ENCODE measurements around the gene MYH11.
A peak's percentile ranks its signal among the peaks of the same experiment; 100 is the strongest.
"Not testable (repeated sequence)": the region's sequence is repeated elsewhere in the genome, so short reads cannot be mapped to it uniquely, and the experiment has no call there.

Gene MYH11

DNA sequence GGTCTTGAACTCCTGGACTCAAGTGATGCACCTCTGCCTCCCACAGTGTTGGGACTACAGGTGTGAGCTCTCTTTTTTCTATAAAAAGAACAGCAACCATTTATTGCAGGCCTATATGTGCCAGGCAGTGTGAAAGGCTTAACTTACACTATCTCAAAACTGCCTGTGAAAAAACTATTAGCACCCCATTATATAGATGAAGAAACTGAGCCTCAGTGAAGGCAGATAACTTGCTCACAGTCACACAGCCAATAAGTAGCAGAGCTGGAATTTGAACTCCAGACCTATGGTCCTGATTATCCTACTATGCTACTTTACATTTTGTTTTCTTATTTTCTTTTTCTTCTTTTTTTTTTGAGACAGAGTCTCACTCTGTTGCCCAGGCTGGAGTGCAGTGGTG lies 191.7 kb downstream of the MYH11 start:
- no peak for ATAC-seq (ENCODE audit: low read depth)
- DNase-seq (ENCODE audit: low spot score in 2 of 2), result no peak
- Mint-ChIP-seq H3K4me3 (no peak overlapping the region), H3K27me3 (no peaks in the 10 kb centered on the region), H3K4me1 (peaks cover 14% of the 10 kb centered on the region), H3K36me3 (peaks cover 21% of the 10 kb centered on the region), H3K9me3 (no peaks in the 10 kb centered on the region), H3K27ac (no peak overlapping the region)

DNA sequence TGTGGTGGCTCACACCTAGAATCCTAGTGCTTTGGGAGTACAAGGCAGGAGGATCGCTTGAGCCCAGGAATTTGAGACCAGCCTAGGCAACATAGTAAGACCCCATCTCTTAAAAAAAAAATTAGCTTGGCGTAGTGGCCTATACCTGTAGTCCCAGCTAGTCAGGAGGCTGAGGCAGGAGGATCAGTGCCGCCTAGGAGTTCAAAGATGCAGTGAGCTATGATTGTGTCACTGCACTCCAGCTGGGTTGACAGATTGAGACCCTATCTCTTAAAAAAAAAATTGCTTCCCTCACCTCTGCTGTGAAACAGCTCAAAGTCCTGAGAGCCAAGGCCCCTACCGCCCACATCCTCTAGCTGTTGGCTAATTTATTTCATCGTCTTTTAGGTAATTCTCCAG lies 196.6 kb downstream of the MYH11 start:
- Mint-ChIP-seq H3K27ac (peak overlapping the region; percentile 98), H3K9me3 (no peaks in the 10 kb centered on the region), H3K36me3 (peaks cover 18% of the 10 kb centered on the region), H3K4me1 (peaks cover 32% of the 10 kb centered on the region), H3K4me3 (peak overlapping the region; percentile 37), H3K27me3 (no peaks in the 10 kb centered on the region)
- ATAC-seq (ENCODE audit: low read depth) (no peak), DNase-seq (ENCODE audit: low spot score in 2 of 2) (no peak)

DNA sequence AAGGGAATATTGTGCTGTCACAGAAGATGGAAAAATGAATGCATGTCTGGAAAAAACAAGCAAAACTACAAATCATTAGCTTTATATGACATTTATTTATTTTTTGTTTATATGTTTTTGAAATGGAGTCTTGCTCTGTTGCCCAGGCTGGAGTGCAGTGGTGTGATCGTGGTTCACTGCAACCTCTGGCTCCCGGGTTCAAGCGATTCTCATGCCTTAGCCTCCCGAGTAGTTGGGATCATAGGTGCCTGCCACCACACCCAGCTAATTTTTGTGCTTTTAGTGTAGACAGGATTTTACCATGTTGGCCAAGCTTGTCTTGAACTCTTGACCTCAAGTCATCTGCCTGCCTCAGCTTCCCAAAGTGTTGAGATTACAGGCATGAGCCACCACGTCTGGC lies 198.3 kb downstream of the MYH11 start:
- Mint-ChIP-seq H3K4me3 (peak overlapping the region; percentile 82), H3K27ac (peak overlapping the region; percentile 98), H3K9me3 (no peaks in the 10 kb centered on the region), H3K4me1 (peaks cover 32% of the 10 kb centered on the region), H3K27me3 (no peaks in the 10 kb centered on the region), H3K36me3 (peaks cover 18% of the 10 kb centered on the region)
- no peak for ATAC-seq (ENCODE audit: low read depth)
- no peak for DNase-seq (ENCODE audit: low spot score in 2 of 2)

DNA sequence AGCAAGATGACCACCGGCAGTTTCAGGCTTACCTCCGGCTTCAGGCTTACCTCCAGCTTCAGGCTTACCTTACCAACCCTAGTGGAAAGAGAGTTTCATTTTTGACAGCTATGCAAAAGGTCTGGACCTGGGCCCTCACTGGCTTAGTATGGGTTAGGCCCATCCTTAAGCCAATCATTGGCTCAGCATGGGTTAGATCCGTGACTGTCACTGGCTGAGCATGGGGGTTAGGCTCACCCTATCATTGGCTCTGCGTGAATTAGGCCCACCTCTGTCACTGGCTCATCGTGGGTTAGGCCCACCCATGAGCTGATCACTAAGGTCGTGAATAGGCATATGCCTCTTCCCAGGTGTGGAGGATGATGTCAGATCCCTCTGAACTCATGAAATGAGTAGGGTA lies 198.7 kb downstream of the MYH11 start:
- H3K27me3 Mint-ChIP-seq, result no peaks in the 10 kb centered on the region
- peaks cover 15% of the 10 kb centered on the region for H3K36me3 Mint-ChIP-seq
- H3K4me1 Mint-ChIP-seq, result peaks cover 35% of the 10 kb centered on the region
- peak; percentile 37 for ATAC-seq (ENCODE audit: low read depth)
- peak overlapping the region; percentile 47 for H3K4me3 Mint-ChIP-seq
- H3K27ac Mint-ChIP-seq, result peak overlapping the region; percentile 98
- no peak for DNase-seq (ENCODE audit: low spot score in 2 of 2)
- no peaks in the 10 kb centered on the region for H3K9me3 Mint-ChIP-seq

GRCh38 chr16:15655561-15655960 lies 201.3 kb downstream of the MYH11 start:
- H3K9me3 Mint-ChIP-seq; H3K27me3 Mint-ChIP-seq; H3K36me3 Mint-ChIP-seq; ATAC-seq (ENCODE audit: low read depth); DNase-seq (ENCODE audit: low spot score in 2 of 2); H3K4me3 Mint-ChIP-seq; H3K27ac Mint-ChIP-seq: not testable (repeated sequence)
- H3K4me1 Mint-ChIP-seq, result peaks cover 32% of the 10 kb centered on the region

- H3K27me3 Mint-ChIP-seq, result no peaks in the 10 kb centered on the region
- H3K27ac Mint-ChIP-seq, result no peak overlapping the region
- H3K36me3 Mint-ChIP-seq, result peaks cover 8% of the 10 kb centered on the region
- no peaks in the 10 kb centered on the region for H3K9me3 Mint-ChIP-seq
- H3K4me3 Mint-ChIP-seq, result no peak overlapping the region
- no peak for DNase-seq (ENCODE audit: low spot score in 2 of 2)
- H3K4me1 Mint-ChIP-seq, result peaks cover 30% of the 10 kb centered on the region
- ATAC-seq (ENCODE audit: low read depth), result no peak
Measured at GRCh38 chr16:15654591-15654990, 202.2 kb downstream of the MYH11 start.

DNA sequence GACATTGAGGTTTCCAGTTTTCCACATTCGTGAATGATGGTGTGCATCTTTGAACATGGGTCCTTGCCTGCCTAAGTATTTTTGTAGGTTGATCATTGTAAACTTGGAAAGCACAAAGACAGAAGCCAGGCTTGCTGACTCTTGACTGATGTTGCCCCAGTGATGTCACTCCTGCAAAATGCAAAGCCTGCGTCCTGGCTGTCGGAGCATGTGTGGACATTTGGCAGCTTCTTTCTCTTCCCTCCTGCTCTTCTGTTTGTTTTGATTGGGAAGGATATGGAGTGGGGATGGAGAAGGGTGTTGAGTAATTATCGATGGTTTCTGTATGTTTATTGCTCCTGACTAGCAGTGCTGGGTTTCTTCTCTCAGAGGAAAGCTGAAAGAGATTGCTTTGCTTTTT lies 203.6 kb downstream of the MYH11 start:
- no peaks in the 10 kb centered on the region for H3K27me3 Mint-ChIP-seq
- no peak for ATAC-seq (ENCODE audit: low read depth)
- peaks cover 8% of the 10 kb centered on the region for H3K36me3 Mint-ChIP-seq
- peak overlapping the region; percentile 60 for H3K27ac Mint-ChIP-seq
- H3K4me1 Mint-ChIP-seq, result peaks cover 26% of the 10 kb centered on the region
- no peak for DNase-seq (ENCODE audit: low spot score in 2 of 2)
- peak overlapping the region; percentile 14 for H3K4me3 Mint-ChIP-seq
- H3K9me3 Mint-ChIP-seq, result no peaks in the 10 kb centered on the region
